Activated CD4-positive, CD25-positive, alpha-beta regulatory T cell treated with anti-CD3 and anti-CD28 coated beads, Interleukin-2, amount 50 U/mL, for 24 hours (primary cell): ENCODE data around the gene IFIT1B.

Source experiments
- ATAC-seq, 2 donors: fragments of 150-1000 bp; cut with Tn5 transposase; one replicate each; pipeline ENCODE4 v1.10.0; 2021; ENCODE audit warnings: mild to moderate bottlenecking in 1 of 2, moderate library complexity in 1 of 2

The IFIT1B gene

DNA sequence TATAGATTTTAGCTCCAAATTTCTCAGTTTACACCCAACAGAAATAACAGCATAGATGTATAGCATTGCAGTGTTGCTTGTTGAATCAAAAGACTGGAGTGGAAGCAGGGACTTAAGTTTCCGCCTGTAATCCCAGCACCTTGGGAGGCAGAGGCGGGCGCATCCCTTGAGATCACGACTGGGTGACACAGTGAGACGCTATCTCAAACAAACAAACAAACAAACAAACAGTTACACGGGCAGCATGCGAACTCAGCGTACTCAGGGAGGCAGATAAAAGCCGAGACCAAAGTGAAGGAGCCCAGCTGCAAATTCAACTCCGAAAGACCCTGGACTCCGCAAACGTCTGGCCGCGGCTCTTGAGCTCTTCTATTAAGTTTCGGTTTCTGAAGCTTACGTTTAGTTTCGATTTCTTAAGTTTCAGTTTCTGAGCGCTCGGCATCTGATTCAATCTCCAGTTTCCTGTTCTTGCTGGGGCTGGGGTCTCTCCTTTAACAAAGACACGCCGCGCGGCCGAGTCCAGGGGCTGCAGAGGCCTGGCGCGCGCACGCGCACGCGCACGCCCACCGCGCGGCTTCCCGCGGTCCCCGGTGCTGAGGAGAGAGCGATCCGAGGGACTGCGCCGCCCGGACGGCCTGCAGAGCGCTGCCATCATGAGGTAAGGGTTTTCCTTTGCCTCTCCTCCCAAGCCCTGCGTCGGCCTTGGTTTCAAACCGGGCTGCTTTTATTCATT, 36.5 kb downstream of the IFIT1B start, which contains the start of gene IFIT5:
Gene IFIT5 (plus strand): TSS at position 423 of the 733 bp plus-strand sequence. CDS start 231 bp downstream, at position 654.
- ATAC-seq = peak; percentile 78 to 79

DNA sequence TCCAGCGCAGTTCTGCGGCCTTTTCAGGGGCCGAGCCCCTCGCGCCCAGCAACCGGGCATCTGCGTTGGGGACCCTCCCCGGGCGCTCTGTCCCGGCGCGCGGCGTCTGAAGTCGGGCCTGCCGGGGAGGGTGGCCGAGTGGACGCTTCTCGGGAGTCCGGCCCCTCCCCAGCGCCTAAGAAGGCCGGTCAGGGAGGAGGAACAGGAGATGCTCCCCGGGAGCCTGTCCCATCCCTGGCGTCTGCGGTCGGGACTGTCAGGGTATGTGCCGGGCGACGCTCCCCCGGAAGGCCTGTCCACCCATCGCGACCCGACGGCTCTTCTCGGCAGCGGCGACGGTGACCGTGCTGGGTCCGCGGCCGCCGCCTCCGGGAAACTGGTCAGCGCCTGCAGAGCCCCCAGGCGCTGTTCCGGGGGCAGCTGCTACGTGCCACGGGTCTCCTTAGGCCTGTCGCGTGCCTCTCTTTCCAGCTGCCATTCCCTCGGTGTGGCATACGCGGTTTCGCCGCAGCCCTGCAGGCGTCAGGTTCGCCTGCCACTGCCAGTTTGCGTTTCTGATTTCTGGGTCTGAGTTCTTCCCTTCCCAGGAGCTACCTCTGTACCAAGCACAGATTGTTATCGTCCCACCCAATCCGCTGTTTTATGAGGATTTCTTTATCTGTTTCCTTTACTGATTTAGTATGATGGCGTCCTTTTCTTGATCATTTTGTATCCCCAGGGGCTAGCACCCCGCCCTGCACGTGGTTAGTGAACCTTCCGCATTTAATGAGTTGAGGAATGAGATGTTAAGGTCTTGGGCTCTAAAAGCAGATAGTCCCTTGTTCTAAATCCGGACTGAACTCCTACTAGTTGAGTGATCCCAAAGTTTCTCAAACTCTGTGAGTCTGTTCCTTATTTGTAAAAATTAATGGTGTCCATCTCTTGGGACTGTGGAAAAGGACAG, 37.3 kb downstream of the IFIT1B start:
- ATAC-seq = peak; percentile 34 to 46

DNA sequence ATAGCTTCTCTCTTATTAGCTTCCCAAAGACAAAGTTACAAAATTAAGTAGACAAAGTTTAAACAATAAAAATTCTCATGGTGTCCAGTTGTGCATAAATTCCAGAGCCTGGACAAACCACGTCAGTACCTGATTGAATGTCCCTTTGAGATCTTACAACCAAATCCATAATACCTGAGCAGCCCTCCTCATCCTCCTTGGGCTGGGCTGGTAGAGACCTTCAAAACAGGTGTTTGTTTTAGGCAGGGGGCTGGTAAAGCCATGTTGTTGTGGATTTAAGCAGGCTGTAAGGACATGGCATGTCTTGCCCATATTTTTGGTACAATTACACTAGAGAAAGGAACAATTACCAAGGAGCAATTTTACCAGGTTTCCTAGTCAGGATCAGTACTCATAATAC, 38.6 kb downstream of the IFIT1B start:
- no peak for ATAC-seq

DNA sequence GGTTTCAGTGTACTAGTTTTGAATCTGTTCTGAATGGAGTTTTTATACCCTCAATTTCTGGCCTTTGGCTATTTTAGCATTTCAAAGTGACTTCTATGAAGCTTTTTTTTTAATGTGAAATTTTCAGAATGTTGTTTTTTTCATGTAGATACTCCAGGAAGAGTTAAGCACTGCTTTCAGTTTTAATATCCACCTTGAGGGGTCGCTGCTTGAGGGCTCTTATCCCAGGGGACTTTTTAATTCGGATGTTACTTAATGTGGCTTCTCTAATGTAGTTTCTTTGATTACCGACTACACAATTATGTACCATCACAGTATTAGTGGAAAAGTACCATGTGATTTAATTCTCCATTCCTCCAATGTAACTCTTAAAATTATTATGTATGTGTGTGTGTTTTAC, 41.7 kb downstream of the IFIT1B start:
- no peak for ATAC-seq

DNA sequence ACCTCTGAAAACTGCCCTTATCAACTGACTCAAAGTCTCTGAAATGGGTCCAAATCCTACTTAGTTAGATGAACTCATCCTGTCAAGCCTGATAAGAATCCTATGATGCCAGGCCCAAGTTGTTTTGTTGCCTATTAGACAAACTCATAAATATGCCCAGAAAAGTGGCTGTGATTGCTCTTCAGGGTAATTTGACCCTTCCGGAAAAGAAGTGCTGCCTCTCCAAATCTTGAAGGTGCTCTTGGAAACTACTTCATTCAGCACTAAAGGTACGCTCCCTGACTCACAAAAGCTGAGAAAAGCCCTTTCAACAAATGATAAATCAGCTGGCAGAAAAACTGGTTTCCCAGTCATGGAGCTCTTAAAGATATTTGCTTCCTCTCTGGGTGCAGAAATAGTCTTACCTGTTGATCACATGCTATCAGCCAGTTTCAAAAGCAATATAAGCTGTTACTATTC, 43.2 kb downstream of the IFIT1B start:
- ATAC-seq = no peak

DNA sequence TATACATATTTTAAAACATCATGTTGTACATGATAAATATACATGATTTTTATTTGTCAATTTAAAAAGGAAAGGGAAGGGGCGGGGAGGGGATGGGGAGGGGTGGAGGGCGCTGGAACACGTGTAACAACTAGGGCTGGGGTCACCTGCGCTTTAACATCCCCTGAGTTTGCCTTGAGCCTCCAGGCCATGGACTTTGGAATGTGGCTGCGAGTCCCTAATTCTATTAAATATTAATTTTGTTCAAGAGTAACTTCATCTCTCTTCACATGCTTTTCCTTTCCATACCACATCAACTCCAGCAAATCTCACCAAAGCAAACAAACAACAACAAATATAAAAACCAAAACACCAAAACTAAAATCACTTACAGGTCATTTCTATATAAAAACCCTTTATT, 47.1 kb downstream of the IFIT1B start:
- ATAC-seq = no peak

DNA sequence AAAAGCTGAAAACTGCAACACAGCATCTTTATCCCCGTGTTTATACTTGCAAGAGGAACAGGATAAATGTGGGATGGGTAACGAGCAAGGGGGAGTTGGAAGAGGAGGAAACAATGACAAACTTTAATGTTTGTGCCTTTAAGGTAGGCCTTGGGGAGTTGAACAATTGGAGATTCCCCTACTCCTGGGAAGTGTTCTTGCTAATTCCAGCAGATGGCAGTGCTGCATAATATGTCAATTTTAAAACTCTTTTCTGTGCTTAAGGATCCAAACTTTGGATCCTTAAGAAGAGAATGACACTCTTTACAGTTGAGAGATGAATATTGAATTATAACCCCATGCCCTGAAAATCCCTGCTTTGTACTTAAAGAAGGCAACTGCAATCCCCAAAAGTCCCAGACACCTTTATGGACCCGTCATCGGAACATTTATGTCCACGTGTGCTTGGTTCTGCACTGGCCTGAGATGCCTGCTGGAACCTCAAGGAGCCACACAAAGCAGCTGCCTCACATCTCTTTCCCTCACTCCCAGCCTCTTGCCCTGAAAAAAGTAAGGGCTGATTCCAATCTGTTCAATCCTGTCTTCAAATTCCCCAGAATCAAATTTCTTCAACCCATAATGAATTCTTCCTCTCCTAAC, 48.5 kb downstream of the IFIT1B start:
- ATAC-seq = peak; percentile 41 to 53

DNA sequence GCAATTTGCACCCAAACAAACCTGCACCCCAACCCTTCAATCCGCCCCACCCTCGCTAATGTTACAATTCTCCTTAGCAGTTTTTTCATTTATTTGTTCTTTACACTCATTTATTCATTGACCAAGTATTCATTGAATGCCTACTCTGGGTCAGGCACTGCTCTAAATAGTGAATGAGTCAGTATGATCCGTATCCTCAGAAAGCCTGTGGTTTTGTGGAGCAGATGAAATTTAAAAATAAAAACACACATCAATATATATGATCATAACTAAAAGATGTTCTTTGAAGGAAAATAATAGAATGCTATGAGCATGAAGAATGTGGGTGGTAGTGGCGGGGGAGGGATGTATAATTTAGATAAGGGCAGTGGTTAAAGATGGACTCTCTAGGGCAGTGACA, 49.8 kb downstream of the IFIT1B start:
- no peak for ATAC-seq

DNA sequence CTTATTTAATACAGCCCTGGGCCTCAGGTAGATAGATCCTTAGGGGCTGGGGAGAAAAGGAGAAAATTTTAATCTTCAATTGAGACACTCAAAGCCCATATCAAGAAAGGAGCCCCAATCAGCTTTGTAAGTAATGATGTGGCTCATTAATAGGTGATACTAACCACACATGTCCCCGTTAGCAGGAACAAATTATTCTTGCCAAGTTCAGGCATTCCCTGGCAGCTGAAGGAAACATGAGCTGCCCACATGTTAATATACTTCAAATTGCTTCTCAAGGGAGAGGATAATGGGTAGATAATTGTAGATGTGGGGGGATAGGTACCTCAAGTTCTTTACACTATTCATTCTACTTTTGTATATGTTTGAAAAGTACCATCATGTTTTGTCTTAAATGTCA, 51.0 kb downstream of the IFIT1B start:
- ATAC-seq = no peak

DNA sequence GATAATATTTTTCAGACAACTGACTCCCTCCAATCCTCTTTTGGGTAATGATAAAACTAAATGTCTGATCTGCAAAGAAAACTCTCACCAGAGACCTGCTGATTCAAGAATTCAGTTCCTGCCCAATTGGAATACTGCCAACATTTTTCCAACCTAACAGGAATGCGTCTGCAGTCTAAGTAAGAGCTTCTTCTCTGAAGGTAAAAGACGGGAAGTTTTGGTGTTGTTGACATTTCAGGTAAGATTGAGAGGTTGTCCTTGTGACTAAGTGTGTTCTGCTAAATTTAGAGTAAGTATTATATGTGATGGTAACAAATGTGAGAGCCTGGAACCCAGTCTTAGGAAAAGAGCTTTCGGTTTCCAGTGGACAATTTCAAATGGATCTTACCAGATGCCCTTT, 54.1 kb downstream of the IFIT1B start:
- ATAC-seq = no peak
